Measurements from ENCODE around the gene TBC1D22A.

The TBC1D22A gene

GRCh38 chr22:46983046-46983445 is 220.6 kb downstream of the TBC1D22A start:
- DNase-seq (ENCODE audit: extremely low spot score) = no peak
- POLR2A ChIA-PET = no interaction called here
- TF ChIP-seq CTCF (IDR thresholded peaks at IDR 0.05; ENCODE audit: control extremely low read depth, extremely low read depth, low read depth, missing control alignments) = no peak
- CTCF ChIA-PET = interaction anchor here (1.2 kb wide), 1 partner anchor 8 kb away, joined by 3 read pairs; no protein-coding TSS in a partner anchor

GRCh38 chr22:46984751-46985506 is 222.5 kb downstream of the TBC1D22A start:
- TF ChIP-seq CTCF (IDR thresholded peaks at IDR 0.05; ENCODE audit: control extremely low read depth, extremely low read depth, low read depth, missing control alignments) = no peak
- ChIA-PET CTCF (no interaction called here), POLR2A (no interaction called here)
- no peak for DNase-seq (ENCODE audit: extremely low spot score)

- no peak for TF ChIP-seq CTCF (IDR thresholded peaks at IDR 0.05; ENCODE audit: control extremely low read depth, extremely low read depth, low read depth, missing control alignments)
- ChIA-PET CTCF (no interaction called here), POLR2A (no interaction called here)
- no peak for DNase-seq (ENCODE audit: extremely low spot score)
These were observed 223.0 kb downstream of the TBC1D22A start for GRCh38 chr22:46985507-46985882.

- CTCF ChIA-PET = interaction anchor here (0.9 kb wide), 1 partner anchor 10 kb away, joined by 3 read pairs; no protein-coding TSS in a partner anchor
- POLR2A ChIA-PET = no interaction called here
- no peak for DNase-seq (ENCODE audit: extremely low spot score)
- TF ChIP-seq CTCF (IDR thresholded peaks at IDR 0.05; ENCODE audit: control extremely low read depth, extremely low read depth, low read depth, missing control alignments) = no peak
These were observed 224.3 kb downstream of the TBC1D22A start for GRCh38 chr22:46986788-46987187.

- no peak for TF ChIP-seq CTCF (IDR thresholded peaks at IDR 0.05; ENCODE audit: control extremely low read depth, extremely low read depth, low read depth, missing control alignments)
- ChIA-PET POLR2A (no interaction called here), CTCF (no interaction called here)
- DNase-seq (ENCODE audit: extremely low spot score) = no peak
These were observed 228.6 kb downstream of the TBC1D22A start for GRCh38 chr22:46990937-46991550.

GRCh38 chr22:46991666-46992065 is 229.2 kb downstream of the TBC1D22A start:
- ChIA-PET CTCF (no interaction called here), POLR2A (no interaction called here)
- no peak for TF ChIP-seq CTCF (IDR thresholded peaks at IDR 0.05; ENCODE audit: control extremely low read depth, extremely low read depth, low read depth, missing control alignments)
- no peak for DNase-seq (ENCODE audit: extremely low spot score)
